HFF-Myc (cell line): ENCODE data around the gene RAP1GAP2.

Source experiments
- DNase-seq: peaks from one replicate; pipeline ENCODE4 v3.0.0-alpha.2; 2011; ENCODE audit warnings: low read depth; ENCODE audit errors: extremely low read depth
- H3K4me3 ChIP-seq: replicated peaks from 2 replicates; pipeline ENCODE4 v1.5.1; 2011; ENCODE audit warnings: low read depth, mild to moderate bottlenecking, control low read depth, low read length
- CTCF ChIP-seq: IDR thresholded peaks from 2 replicates; pipeline ENCODE4 v1.5.1; 2012; ENCODE audit warnings: mild to moderate bottlenecking, low read depth, low read length, control low read depth; ENCODE audit errors: missing control alignments

The RAP1GAP2 gene

GRCh38 chr17:3004150-3004801, 208.0 kb downstream of the RAP1GAP2 start:
- no peak overlapping the region for H3K4me3 ChIP-seq
- peak; percentile 78 for DNase-seq
- TF ChIP-seq CTCF: no peak

DNA sequence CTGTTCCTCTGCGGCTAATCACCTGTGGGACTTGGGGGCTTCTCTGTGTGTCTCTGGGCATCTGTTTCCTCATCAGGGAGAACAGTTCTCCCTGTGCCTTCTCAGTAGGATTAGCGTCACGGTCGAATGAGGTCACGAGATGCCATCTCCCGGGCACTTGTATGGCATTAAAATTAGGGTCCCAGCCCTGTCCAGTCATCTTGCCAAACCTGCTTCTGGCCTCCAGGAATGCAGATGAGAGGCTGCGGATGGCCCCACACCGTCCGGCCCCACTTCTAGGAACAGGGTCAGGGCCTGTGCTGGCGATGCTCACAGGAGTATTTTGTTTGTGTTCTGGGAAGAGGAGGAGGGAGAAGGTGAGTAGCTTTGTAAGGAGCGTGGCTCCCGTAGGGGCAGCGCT, 208.7 kb downstream of the RAP1GAP2 start:
- DNase-seq: no peak
- H3K4me3 ChIP-seq: no peak overlapping the region
- no peak for TF ChIP-seq CTCF

DNA sequence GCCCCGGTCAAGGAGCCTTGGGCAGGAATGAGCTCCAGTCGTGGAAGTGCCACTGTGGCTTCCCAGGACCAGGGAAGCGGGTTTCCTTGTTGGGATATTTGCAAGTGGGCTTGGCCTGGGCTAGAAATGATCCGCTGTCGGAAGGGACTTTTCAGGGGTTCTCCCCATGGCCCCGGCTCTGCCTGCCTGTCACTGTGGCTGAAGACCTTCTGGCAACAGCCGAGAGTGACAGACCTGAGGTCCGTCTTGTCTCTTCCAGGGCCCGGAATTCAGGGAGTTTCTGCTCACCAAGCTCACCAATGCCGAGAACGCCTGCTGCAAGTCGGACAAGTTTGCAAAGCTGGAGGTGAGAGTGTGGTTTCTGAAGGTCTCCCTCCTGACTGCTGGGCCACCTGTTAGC, 209.5 kb downstream of the RAP1GAP2 start:
- TF ChIP-seq CTCF: no peak
- no peak overlapping the region for H3K4me3 ChIP-seq
- no peak for DNase-seq

DNA sequence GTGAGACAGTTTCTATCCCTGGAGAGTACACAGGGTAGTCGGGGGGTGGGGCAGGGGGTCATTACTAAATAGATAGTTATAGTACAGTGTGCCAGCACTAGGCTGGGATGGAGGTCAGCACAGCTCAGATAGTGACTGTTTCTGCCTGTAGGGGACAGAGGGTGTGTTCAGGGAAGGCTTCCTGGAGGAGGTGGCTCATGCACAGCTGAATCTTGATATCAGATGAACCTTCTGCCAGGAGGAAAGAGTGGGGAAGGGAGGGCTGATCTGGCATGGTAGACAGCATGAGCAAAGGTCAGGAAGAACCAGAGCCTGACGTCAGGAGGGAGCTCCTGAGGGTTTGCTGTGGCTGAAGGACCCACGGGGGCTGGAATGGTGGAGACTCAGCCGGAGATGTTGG, 210.6 kb downstream of the RAP1GAP2 start:
- no peak for DNase-seq
- no peak overlapping the region for H3K4me3 ChIP-seq
- TF ChIP-seq CTCF: no peak

DNA sequence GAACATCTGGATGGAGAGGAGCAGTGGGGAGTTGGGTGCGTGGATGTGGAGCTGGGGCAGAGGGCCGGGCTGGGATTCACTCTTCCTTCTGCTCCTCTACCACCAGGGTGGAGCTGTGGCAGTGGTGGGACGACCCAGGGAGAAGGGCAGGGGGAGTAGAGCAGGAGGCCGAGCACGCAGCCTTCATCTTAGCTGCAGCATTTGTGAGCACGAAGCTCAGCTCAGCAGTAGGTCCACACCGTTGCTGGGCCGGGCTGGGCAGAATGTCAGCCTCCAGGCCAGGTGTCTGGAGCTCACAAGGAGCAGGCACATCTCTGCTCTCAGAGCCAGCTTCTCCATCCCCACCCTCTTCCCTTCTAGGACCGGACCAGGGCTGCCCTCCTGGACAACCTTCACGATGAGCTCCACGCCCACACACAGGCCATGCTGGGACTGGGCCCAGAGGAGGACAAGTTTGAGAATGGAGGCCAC, 211.4 kb downstream of the RAP1GAP2 start:
- no peak for DNase-seq
- TF ChIP-seq CTCF: no peak

GRCh38 chr17:3008336-3009288, 212.4 kb downstream of the RAP1GAP2 start:
- TF ChIP-seq CTCF: no peak
- H3K4me3 ChIP-seq: no peak overlapping the region
- DNase-seq: no peak

More for the DNA sequence above, 211.4 kb downstream of the RAP1GAP2 start:
- H3K4me3 ChIP-seq: no peak overlapping the region
